ENCODE measurements around the gene TTC39B.
"Not testable (repeated sequence)": the region's sequence is repeated elsewhere in the genome, so short reads cannot be mapped to it uniquely, and the experiment has no call there.

Gene TTC39B

GRCh38 chr9:15306757-15307522, at the start of gene TTC39B:
Gene TTC39B (minus strand): TSS chr9:15307216. CDS start chr9:15307125, 91 bp downstream.
- peak; percentile 58 for DNase-seq (ENCODE audit: low read depth)

DNA sequence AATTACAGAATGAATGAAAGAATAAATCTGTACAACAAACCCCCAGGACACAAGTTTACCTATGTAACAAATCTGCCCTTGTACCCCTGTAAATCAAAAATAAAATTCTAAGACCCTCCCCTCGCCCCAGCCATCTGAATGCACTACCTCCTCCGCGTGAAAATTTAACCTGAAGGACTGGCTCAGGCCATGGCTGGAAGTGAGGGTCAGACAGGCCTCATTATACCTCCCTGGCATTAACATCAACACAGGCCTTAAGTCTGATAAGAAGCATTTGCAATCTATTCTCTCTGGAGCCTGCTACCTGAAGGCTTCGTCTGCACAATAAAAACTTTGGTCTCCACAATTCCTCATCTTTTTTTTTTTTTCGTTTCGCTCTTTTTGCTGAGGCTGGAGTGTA, 48.7 kb upstream of the TTC39B start:
- no peak for DNase-seq (ENCODE audit: low read depth)

GRCh38 chr9:15354713-15355112, 47.7 kb upstream of the TTC39B start:
- no peak for DNase-seq (ENCODE audit: low read depth)

- DNase-seq (ENCODE audit: low read depth) = no peak
These were observed 46.9 kb upstream of the TTC39B start for GRCh38 chr9:15353892-15354291.

DNA sequence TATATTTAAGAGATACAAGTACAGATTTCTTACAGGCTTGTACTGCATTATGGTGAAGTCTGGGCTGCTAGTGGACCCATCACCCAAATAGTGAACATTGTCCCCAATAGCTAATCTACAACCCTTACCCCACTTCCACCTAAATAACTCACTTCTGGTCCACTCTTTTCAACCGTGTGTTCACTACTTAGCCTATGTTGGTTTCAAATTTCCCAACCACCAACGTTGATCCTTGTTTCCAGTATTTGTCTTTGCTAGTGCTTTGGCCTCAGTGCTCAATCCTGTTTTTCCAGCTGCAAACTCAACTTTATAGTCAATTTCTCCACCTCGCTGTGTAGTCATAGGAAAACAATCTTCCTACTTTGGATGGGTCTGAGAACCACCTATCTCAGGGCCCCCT, 45.3 kb upstream of the TTC39B start:
- no peak for DNase-seq (ENCODE audit: low read depth)

- no peak for DNase-seq (ENCODE audit: low read depth)
These were observed 43.1 kb upstream of the TTC39B start for GRCh38 chr9:15349892-15350761.

- DNase-seq (ENCODE audit: low read depth) = no peak
These were observed 39.8 kb upstream of the TTC39B start for GRCh38 chr9:15346837-15347236.

GRCh38 chr9:15344191-15344590, 37.2 kb upstream of the TTC39B start:
- no peak for DNase-seq (ENCODE audit: low read depth)

GRCh38 chr9:15333376-15333881, 26.4 kb upstream of the TTC39B start:
- DNase-seq (ENCODE audit: low read depth) = no peak

DNA sequence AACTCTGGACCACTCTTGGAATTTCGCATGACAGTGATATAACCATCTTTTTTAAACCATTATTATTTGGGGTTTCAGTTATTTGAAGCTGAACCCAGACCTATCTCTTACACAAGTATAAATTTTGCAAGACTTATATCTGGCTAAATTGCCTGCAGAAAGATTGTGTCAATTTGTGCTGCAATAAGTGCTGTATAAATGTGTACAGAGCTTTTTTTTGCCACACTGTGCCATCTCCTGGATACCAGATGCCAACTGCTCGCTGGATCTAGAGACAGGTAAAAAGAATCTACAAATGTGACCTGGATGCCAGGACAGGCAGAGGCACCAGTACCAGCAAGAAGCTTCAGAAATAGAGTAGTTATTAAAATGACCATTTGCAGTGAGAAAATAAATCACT, 25.9 kb upstream of the TTC39B start:
- DNase-seq (ENCODE audit: low read depth) = no peak

DNA sequence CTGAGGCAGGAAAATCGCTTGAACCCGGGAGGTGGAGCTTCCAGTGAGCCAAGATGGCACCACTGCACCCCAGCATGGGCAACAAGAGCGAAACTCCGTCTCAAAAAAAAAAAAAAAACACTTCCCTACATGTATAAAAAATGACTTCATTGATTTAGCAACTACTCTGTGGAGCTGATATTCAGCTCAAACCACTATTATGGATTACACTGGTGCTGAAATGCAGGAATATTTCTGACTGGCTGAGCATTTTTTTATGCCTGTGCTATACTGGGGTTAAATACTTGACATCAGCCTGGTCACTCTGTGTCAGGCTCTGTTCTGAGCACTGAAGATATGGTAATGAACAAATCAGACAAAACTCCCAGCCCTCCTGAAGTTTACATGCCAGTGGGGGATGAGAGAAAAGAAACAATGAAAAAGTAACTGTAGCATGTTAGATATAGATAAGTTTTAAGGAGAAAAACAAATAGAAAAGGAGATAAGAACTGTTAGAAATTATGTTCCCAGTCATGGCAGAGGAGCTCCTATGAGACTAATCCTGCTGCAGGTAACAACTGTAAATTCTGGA, 22.6 kb upstream of the TTC39B start:
- DNase-seq (ENCODE audit: low read depth) = no peak

DNA sequence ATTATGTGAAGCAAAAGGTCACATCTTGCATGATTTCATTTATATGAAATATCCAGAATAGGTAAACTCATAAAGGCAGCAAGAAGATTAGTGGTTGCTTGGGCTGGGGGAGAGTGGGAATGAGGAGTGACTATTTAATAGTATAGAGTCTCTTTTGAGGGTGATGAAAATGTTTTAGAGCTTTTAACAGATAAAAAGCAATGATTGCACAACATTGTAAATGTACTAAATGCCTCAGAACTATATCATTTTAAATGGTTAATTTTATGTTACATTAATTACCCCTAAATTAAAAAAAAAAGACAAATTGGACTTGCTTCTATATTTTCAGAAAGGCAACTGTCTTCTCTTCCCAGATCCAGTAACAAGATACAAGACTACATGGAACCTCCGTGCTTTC, 21.9 kb upstream of the TTC39B start:
- no peak for DNase-seq (ENCODE audit: low read depth)

DNA sequence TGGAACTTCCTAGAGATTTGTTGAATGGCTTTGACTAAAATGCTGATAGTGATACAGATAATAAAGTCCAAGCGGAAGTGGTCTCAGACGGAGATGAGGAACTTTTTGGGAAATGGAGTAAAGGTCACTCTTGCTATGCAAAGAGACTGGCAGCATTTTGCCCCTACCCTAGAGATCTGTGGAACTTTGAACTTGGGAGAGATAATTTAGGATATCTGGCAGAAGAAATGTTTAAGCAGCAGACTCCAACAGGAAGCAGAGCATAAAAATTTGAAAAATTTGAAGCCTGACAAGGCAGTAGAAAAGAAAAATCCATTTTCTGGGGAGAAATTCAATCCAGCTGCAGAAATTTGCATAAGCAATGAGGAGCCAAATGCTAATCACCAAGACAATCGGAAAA, 15.7 kb upstream of the TTC39B start:
- DNase-seq (ENCODE audit: low read depth) = not testable (repeated sequence)

DNA sequence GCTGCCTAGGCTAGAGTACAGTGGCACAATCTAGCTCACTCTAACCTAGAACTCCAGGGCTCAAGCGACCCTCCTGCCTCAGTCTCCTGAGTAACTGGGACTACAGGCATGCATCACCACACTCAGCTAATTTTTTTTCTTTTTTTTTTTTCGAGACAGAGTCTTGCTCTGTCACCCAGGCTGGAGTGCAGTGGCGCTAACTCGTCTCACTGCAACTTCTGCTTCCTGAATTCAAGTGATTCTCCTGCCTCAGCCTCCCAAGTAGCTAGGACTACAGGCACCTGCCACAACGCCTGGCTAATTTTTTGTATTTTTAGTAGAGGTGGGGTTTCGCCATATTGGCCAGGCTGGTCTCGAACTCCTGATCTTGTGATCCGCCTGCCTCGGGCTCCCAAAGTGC, 12.6 kb upstream of the TTC39B start:
- not testable (repeated sequence) for DNase-seq (ENCODE audit: low read depth)

- DNase-seq (ENCODE audit: low read depth) = no peak
These were observed 10.8 kb upstream of the TTC39B start for GRCh38 chr9:15317836-15318235.

DNA sequence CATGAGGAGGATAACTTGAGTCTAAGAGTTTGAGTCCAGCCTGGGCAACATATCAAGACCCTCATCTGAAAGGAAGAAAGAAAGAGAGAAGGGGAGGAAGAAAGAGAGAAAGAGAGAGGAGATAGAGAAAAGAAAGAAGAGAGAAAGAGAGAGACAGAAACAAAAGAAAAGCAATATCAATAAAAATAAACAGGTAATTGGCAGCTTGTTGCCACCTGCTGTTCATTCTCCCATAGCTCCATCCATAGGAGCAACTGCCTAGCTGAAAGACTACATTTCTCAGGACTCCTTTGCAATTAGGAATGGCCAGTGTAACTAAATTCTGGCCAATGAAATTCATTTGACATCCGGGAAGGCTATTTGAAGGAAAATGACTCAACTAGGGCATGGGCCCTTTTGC, 4.6 kb upstream of the TTC39B start:
- DNase-seq (ENCODE audit: low read depth) = no peak

DNA sequence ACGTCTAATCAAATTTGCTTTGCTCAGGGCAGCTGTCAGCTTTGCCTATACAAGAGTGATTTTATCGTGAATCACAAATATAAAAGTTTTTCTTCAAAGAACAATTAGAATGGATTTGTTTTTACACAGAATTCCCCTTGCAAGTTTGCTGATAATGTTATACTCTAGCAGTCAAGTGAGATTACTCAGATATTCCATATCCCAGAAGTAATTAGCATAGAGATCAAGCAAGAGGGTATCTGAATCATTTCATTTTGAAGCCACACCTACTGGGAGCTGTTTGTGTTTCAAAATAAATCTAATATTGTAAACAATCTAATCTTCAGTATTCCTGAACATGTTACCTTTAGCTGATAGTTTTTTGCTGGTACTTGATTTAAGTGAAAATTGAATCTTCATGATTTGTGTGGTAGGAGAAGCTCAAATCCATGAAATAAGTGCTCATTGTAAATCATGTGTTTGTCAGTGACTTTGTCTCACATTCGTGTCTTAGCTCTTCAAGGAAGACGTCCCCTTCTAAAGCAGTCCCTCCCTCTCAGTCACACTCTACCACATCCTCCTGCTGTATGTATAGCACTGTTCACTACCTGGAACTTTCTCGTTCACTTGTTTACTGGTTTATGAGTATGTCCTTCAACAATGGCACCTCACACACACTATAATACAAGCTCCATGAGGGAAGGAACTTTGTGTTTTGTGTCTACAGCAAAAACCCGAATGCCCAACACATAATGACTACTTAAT, 3.3 kb upstream of the TTC39B start:
- no peak for DNase-seq (ENCODE audit: low read depth)

- DNase-seq (ENCODE audit: low read depth) = peak; percentile 55
These were observed 1.5 kb upstream of the TTC39B start for GRCh38 chr9:15308511-15308910.

DNA sequence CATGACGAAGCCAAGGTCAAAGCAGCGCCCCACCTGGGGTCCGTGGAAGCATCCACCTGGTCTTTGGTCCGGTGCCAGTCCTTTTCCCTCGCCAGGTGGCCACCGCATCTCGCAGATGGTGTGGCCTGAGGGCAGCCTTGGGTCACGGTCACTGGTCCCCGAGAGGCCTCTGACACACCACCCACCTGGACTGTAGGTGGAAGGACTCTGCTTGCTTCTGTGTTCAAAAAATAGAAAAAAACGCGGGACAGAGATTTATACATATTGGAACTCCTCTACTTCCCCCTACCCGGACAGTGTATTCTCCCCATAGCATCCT, 466 bp upstream of the TTC39B start:
- DNase-seq (ENCODE audit: low read depth) = no peak

DNA sequence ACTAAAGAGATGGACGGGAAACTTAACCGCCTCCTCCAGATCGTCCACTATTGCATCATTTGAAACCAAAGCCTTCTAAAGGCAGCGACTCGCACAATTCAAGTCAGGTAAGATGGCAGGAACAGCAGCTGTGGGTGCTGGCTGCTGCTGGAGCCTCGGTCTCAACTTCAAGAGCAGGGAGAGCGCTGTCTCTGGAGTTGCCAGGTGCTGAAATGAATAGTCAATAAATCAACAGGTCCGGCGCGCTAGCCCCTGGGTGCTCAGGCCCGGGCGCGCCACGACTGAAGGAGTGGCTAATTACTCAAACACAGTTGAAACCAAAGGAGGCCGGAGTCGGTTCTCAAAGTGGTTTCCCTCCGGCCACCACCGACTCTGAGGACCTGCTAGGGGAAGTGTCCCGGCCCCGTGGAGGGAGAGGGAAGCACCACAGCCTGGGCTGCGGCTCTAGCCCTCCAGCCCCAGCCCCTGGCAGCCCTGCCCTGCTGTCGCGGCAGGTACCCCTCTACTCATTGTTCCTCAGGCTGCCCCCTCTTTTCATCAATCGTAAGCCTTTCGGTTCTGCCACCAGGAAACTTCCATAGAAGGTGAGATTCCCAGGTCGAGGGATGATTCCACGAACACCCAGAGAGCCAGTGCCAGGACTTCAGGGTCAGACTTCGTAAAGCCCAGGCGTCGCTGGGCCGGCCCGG, 804 bp downstream of the TTC39B start:
- no peak for DNase-seq (ENCODE audit: low read depth)

- DNase-seq (ENCODE audit: low read depth) = no peak
These were observed 1.5 kb downstream of the TTC39B start for GRCh38 chr9:15305470-15305869.

DNA sequence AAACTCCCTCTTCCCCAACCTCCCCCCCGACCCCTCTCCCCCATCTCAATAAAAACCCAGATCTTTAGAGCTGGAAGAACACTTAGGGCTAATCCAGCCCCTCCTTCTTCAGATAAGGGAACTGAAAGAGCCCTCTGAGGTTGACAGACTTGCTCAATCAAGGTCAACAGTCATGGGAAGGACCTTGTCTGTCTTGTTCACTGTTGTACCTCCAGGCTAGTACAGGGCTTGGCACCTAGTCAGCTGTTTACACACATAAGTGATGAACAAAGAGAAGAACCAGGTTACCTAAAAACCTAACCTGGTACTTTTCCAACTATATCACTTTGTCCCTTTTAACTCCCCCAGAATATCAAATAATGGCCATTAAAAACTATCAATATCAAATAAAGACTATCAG, 2.4 kb downstream of the TTC39B start:
- DNase-seq (ENCODE audit: low read depth) = no peak
